ENCODE results near the gene IRAK1. TPM values are rescaled to one million over a fixed set of nuclear protein-coding genes. Genes with fewer than 3 reads are reported as not detected.
A peak's percentile ranks its signal among the peaks of the same experiment; 100 is the strongest.

The IRAK1 gene
- total RNA-seq, 2 donors from 2014 or later = 66.7 to 148 TPM

DNA sequence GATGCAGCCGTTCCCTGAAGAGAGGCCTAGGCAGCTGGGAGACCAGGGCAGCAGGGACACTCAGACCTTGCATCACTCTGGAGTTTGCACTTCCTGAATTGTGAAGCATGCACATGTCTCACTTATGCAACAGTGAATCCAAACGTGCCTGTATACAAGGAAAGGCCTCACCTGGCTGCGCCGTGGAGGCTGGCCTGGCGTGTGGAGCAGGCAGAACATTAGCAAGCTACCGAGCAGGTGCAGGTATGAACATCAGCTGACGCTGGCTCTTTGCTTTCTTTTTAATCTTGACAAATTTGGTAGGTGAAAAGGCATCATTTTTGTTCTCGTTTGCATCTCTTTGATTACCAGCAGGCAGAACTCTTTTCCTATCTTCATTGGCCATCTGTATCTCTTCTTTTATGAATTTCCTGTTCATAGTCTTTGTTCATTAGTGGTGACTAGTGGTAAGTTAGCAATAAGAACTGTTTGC is 37.1 kb upstream of the IRAK1 start:
- Histone ChIP-seq H3K27me3 (no peaks in the 10 kb centered on the region), H3K36me3 (no peaks in the 10 kb centered on the region), H3K4me3 (no peak overlapping the region), H3K27ac (no peak overlapping the region), H3K9me3 (no peaks in the 10 kb centered on the region), H3K9ac (ENCODE audit: low read depth in 2 of 2, low read length in 2 of 2) (no peak overlapping the region), H3K4me1 (peaks cover 5% of the 10 kb centered on the region)
- TF ChIP-seq, protein P1, sequence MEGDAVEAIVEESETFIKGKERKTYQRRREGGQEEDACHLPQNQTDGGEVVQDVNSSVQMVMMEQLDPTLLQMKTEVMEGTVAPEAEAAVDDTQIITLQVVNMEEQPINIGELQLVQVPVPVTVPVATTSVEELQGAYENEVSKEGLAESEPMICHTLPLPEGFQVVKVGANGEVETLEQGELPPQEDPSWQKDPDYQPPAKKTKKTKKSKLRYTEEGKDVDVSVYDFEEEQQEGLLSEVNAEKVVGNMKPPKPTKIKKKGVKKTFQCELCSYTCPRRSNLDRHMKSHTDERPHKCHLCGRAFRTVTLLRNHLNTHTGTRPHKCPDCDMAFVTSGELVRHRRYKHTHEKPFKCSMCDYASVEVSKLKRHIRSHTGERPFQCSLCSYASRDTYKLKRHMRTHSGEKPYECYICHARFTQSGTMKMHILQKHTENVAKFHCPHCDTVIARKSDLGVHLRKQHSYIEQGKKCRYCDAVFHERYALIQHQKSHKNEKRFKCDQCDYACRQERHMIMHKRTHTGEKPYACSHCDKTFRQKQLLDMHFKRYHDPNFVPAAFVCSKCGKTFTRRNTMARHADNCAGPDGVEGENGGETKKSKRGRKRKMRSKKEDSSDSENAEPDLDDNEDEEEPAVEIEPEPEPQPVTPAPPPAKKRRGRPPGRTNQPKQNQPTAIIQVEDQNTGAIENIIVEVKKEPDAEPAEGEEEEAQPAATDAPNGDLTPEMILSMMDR (IDR thresholded peaks at IDR 0.05) = no peak
- no peak for DNase-seq
- intact Hi-C loops (cut with DNase I) = no loop called here

GRCh38 chrX:154051201-154051810 is 31.6 kb upstream of the IRAK1 start:
- Histone ChIP-seq H3K9ac (ENCODE audit: low read depth in 2 of 2, low read length in 2 of 2) (no peak overlapping the region), H3K36me3 (no peaks in the 10 kb centered on the region), H3K27ac (no peak overlapping the region), H3K4me1 (no peaks in the 10 kb centered on the region), H3K27me3 (no peaks in the 10 kb centered on the region), H3K4me3 (no peak overlapping the region), H3K9me3 (no peaks in the 10 kb centered on the region)
- intact Hi-C loops (cut with DNase I) = no loop called here
- TF ChIP-seq, protein P1 (IDR thresholded peaks at IDR 0.05) = peak; percentile 75
- peak; percentile 86 for DNase-seq

- intact Hi-C loops (cut with DNase I) = no loop called here
- DNase-seq = no peak
- no peaks in the 10 kb centered on the region for H3K36me3 ChIP-seq
- H3K9me3 ChIP-seq = no peaks in the 10 kb centered on the region
- TF ChIP-seq, protein P1 (IDR thresholded peaks at IDR 0.05) = no peak
- no peaks in the 10 kb centered on the region for H3K27me3 ChIP-seq
- H3K4me3 ChIP-seq = no peak overlapping the region
- no peak overlapping the region for H3K9ac ChIP-seq (ENCODE audit: low read depth in 2 of 2, low read length in 2 of 2)
- H3K27ac ChIP-seq = no peak overlapping the region
- H3K4me1 ChIP-seq = no peaks in the 10 kb centered on the region
Observed at GRCh38 chrX:154050113-154050495, 30.4 kb upstream of the IRAK1 start.

- TF ChIP-seq, protein P1 (IDR thresholded peaks at IDR 0.05) = no peak
- Histone ChIP-seq H3K27me3 (no peaks in the 10 kb centered on the region), H3K36me3 (no peaks in the 10 kb centered on the region), H3K9me3 (no peaks in the 10 kb centered on the region), H3K4me1 (no peaks in the 10 kb centered on the region), H3K9ac (ENCODE audit: low read depth in 2 of 2, low read length in 2 of 2) (no peak overlapping the region), H3K4me3 (no peak overlapping the region), H3K27ac (no peak overlapping the region)
- intact Hi-C loops (cut with DNase I) = no loop called here
- DNase-seq = no peak
Observed at GRCh38 chrX:154049209-154050112, 29.8 kb upstream of the IRAK1 start.

DNA sequence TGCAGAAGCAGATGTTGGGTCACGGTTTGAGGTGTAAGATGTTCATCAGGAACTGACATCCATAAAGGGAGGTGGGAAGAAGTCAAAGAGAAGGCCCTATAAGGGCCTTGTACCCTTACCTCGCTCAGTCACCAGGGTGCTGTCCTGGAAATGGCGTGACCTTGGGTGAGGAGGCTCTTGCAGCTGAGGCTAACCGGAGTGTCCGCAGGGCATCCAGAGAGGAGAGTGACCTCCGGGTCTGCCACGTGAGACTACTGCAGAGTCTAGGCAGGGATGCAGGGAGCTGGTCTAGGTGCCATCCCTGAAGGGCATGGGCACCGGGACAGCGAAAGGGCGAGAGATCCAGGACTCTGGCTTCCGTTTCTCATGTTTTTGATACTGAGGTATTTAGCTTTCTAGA is 28.7 kb upstream of the IRAK1 start:
- Histone ChIP-seq H3K9me3 (no peaks in the 10 kb centered on the region), H3K27me3 (no peaks in the 10 kb centered on the region), H3K27ac (no peak overlapping the region), H3K4me3 (no peak overlapping the region), H3K36me3 (no peaks in the 10 kb centered on the region), H3K4me1 (no peaks in the 10 kb centered on the region), H3K9ac (ENCODE audit: low read depth in 2 of 2, low read length in 2 of 2) (no peak overlapping the region)
- DNase-seq = no peak
- intact Hi-C loops (cut with DNase I) = no loop called here
- TF ChIP-seq, protein P1 (IDR thresholded peaks at IDR 0.05) = no peak

All from colonic mucosa (tissue), 4 donors.